NCI-H187 treated with DMSO at 0.1 percent for 48 hours (cell line): ENCODE data around the gene THADA.

ENCODE experiments used
- DNase-seq: peaks from one replicate; lab custom pipeline; 2025; lab: John Stamatoyannopoulos, UW

Gene THADA

DNA sequence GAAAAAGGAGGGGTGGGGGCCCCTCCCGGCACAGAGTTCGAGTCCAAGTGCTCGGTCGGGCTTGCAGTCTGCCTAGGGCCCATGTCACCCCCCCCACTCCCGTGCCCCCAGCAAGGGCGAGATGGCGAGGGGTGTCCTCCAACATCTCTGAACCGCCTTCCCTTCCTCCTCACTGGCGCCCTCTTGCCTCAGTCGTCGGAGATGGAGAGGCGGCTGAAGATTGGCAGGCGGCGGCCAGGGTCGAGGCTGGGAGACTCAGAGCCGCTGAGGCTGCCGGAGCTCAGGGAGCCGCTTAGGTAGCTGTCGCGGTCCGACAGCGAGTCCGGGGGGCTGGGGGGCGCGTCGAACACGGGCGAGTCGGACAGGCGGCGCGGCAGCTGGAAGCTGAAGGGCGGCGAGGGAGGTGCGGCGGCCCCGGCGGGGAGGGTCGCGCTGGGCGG, 371.7 kb downstream of the THADA start:
- DNase-seq, result no peak

DNA sequence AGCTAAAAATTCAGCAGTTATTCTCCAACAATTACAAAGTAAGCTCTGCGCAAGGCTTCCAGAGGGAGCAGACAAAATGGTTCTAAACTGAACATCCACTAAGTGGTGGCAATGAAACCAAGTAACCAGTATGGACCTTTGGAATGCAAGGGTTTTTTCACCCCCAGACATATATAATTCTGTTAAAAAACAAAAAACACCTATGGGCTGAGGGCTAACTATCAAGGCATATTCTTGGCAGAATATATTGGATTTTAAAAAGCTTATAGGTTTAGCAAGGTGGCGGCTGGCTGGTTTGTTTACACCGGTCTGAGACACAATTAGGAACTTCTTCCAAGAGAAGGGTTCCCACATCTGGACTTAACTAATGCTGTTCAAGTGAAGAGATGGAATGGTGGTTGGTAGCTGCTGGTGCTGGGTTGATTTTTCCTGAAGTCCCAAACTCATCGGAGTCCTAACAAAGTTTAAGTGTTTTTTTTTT, 372.3 kb downstream of the THADA start:
- no peak for DNase-seq

DNA sequence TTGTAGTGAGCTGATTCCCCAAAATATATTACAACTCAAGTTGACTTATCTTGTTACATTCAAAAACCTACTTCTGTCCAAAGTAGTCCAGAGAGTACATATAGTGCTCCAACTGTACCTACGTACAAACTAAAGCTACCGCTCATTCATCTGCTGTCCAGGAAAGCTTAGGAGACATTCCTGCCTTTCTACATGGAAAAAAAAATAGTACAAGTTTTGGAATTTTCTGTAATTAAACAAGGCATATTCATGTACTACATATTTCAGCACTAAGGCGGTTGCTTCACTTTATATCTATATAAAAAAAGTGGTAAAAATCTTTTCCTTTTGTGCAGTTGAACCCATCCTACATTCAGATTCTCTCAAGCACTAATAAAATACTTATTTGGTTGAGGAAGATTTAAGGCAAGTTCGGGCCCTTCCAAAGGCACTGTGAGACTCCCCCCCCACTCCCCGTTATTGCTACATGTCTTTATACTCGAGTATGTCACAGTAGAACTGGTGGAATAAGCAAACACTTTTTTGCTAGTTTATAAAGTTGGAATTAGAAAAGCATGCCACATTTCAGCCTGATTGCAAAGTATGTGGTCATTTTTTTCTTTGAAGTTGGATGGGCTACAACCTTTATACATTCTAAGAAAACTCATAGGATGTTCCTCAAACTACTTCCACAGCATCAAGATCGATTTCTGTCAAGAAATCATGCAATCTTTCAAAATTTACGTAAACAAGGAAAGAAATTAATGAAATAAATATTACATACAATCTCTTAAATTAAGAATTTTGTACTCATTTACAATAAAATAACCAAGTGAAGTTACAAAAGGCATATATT, 373.1 kb downstream of the THADA start:
- no peak for DNase-seq

DNA sequence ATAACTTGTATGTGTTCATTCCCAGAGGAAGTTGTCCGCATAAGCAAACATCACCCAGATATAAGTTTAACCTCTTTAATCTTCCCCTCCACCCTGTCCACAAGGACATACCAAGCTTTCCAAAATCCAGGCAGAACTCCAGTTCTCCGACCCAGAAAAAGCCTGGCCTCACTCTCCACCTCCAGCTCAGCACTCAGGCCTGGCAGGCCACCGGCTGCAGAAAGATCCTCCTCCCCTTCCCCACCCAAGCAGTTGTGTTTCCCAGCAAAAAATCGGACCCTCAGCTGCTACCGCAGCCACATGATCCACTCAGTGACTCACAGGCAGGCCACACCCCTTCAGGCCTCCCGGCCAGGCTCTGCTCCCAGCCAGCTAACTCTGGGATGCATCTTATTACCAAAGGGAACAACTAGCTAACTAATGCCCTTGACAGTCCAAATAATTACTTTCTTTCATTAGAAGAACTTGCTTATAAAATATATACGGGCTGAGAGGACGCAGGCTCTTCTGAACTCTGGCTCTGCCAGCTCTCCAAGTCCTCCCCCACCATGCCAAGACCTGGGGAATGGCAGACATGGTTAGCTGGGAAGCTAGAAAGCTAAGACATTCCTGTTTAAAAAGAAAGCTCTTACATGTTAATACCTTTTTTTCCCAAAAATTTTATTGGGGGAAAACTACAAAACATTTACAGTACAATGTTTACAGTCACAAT, 373.9 kb downstream of the THADA start:
- no peak for DNase-seq

DNA sequence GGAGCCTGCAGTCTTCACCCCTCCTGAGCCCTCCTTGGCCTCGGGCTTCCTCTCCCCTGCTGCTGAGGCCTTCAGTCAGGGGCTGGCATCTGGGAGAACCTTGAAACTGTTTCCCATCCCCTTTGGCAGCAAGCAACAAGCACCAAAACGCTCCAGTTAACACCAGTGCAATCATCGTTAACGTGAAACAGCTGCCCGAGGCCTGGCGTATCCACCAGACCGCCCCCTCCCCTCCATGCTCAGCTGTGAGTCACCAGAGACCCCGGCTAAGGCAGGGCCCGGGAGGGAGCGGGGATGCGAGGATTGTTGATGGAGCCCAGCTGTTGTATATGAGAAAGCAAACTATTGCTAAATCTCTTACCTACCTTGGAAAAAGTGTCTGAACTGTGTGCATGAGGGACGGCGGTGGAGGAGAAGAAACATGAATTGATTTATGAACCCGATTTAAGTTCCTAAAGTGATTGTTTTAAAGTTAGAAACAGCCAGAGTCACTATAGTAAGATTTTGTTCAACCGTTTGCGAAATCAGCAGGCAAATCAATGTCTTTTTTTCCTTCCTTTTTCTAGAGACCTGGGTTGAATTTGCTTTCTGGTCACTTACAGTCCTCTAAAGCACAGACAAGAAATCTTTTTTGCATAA, 374.6 kb downstream of the THADA start:
- DNase-seq, result no peak

DNA sequence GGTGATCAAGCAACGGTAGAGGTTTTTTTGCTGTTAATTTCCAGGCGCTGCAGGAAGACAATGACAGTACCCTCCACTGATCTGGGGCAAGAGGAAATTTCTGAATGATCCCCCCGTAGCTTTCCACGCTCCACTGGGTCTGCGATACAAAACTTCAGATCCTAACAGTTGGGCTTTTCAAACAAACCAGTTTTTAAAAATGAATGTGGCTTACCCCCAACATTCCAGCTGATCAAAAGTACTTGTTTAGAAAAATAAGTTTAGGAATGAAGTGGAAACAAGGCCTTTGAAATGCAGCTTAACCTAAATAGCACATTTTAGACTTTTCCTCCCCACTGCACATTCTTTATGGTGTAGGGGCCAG, 375.1 kb downstream of the THADA start:
- no peak for DNase-seq

DNA sequence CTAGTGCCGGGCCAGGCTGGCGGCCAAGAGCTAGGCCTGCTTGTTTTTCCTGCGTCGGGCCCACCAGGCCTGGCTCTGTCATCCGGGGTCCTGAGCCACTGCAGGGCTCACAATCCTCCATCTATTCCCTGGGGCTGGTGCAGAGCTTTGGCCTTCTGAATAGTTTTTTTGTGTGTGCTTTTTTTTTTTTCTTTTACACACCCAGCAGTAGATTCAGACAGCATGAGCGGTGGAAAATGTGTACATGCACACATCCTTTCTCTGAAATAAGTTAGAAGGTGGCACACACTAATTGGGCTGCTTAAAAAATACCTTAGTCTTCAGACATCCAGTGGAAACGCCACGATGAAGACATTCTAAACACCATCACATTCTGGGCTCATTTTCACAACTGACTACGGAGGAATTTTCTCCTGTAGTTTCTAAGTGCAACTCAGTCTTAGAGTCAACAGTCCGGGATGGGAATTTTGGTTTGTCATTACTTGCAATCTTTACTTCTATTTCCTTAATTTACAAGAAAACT, 375.5 kb downstream of the THADA start:
- no peak for DNase-seq

DNA sequence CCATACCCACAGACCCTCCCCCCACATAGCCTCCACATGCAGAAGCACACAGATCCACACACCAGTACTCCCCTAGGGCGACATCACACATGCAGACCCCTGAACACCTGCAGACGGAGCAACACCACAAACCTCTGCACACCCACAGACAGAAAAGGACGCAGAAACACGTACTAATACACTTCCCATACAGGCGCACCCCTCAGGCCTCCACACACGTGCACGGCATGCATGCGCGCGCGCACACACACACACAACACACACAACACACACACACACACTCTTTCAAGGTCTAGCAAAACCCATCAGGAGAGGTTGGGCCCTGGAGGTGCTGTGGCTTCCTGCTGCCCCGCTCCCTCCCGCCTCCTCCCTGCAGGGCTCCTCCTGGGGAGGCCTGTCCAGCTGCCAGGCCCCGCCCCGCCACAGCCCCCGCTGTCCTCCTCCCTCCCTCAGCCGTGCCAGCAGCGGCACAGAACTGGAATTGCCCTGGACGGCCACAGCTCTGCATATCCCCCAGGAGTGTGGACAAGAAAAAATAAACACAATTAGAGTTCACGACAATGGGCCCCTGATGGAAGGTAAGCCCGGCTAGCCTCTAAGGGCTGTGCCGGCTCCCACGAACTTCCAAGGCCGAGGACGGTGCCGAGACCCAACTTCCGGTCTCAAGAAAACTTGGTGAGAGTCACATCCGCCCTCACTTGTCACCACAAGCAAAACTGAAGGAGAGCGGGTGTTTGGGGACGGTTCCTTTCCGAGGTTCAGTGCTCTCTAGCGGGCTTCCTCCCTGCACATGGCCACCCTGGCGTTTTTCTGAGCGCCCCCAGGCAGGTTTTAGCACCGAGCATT, 376.2 kb downstream of the THADA start:
- DNase-seq, result no peak

DNA sequence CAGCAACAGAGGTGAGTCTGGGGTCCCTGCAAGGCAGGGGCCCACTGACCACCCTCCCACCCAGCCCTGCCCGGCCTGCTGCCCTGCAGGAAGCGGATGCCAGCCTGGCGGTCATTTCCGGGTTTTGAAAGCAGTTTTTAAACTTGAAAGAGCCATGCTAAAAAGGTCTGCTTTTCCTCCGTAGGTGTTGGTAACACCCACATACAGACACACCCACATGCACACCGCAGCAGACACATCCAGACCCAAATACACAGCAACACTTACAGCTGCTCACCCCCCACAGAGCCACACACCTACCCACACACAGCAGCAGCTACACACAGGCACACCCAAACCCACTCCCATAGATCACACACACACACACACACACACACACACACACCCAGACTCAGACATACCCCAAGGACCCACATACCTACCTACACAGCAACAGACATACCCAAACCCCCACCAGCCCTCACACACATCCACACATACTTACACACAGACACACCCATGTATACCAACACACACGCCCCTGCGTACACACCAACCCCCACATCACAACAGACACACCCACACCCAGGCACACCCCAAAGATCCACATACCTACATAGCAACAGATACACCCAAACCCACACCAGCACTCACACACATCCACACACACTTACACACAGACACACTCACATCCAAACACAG, 377.0 kb downstream of the THADA start:
- no peak for DNase-seq

DNA sequence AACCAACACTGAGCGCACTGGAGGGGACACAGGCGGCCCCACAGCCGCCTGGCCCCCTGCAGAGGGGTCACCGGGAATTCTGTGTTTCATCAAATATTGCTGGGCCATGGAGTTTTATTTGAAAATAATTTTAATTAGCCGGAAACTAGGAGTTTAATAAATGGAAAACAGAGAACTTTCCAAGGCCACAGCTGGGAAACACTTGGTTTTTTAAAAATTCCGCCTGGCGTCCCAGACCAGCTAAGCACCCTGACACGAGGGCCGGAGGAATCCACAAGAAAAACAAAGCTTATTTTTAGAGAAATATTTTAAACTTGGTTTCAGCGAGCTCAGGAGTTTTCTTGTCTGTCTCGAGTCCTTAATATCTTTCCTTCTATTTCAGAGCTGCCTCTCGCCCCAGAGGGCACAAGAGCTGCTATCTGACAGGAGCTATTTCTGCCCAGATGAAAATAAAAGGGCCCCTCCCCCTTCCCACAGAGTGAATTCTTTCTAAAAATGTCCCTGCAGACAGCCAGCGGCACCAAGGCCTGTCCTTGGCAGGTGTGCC, 377.6 kb downstream of the THADA start:
- DNase-seq, result no peak

DNA sequence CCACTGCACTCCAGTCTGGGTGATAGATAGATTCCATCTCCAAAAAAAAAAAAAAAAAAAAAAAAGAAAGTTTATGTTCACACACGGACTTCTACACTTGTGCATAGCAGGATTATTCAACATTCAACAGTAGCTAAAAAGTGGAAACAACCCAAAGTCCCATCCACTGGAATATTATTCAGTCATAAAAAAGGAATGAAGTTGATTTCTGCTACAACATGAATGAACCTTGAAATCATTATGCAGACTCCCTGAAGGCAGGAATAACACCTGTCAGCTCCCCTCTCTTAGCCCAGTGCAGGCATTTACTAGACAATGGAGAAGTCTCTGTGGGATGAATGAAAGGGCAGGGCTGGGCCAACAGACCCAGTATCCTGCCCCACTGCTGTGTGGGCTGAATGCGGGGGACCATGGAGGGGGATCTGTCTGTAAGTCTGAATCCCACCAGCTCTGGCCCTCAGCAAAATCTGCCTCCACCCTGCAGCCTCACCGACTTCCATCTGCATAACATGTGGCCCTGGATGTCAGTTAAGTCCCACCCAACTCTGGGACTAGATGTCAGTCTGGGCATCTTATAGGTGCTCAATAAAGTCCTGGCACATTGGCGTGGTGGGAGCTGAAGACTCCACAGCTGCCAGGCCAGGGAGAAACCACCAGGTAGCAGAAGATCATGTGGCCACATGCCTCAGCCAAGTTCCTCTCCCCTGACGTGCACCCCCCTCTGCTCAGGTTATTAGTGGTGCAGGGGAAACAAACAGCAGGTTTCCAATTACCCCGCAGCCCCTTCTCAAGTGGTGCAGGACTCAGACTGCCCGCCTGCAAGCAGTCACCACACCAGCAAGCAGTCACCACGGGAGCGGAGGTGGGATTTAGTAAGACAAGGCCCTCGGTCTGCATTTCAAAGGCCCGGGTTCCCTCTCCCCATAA, 378.3 kb downstream of the THADA start:
- DNase-seq, result no peak

DNA sequence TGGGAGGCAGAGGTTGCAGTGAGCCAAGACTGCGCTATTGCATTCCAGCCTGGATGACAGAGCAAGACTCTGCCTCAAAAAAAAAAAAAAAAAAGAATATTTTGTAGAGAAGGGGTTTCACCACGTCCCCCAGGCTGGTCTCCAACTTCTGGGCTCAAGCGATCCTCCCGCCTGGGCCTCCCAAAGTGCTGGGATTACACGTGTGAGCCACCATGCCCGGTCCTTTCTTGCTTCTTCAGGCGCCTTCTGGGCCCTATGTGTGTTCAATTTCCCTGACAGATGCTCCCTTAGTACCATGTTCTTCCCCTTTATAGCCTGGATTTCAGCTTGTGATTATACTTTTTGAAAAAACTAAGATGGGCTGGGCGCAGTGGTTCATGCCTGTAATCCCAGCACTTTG, 379.2 kb downstream of the THADA start:
- DNase-seq, result no peak

DNA sequence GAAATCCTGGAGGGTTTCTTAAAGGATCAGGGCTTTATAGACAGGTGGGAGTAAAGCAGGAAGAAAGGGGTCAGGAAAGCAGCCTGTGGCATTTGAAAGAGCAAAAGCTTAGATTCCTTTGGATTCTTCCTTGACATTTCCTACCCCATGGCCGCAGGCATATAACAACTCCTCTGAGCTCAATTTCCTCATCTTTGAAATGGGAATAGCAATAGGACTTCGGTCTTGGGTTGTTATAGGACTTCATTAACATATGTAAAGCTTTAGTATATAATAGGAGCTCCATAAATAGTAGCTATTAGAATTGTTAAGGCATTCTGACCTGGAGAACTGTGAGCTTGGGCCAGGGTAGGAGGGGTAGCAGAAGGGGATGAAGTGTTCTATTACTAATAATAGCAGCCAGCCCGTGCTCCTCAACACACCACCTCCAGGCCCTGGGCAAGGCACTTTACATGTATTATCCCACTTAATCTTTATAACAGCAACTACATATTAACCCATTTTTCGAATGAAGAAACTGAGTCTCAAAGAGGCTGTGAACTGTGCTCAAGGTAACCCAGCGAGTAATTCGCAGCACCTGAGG, 380.1 kb downstream of the THADA start:
- DNase-seq, result no peak

DNA sequence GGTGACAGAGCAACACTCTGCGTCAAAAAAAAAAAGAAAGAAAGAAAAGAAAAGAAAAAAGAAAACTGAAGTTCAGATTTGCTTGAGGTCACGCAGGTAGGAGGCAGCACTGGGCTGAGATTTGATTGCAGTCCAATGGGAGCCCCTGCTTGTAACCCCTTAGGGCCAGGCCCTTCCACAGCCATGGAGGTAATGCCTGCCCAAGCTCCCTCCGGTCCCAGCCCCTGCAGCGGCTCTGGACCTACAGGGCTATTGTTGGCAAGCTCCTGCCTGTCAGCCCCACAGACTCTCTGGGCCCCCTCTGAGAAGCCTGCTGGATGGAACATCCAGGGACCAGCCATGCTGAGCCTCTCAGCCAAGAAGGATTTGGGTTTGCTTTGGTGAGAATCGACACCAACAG, 381.6 kb downstream of the THADA start:
- DNase-seq, result no peak

DNA sequence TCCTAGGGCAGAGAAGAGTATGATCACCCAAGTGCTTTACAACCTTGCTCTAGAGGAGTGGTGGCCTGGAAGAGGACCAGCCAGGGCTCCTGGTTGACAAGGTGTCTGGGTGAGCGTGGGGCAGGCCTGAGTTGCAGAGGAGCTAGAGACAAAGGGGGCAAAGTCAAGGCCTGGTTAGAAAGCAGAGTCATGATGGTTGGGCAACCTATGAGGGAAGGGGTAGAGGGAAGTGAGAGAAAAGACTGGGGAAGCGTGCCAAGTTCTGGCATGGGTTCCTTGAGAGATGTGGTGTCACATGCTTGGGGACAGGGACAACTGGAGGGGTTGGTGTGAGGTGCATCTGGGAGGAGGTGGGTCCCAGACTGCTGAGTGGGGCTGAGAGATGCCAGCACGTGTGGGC, 382.9 kb downstream of the THADA start:
- DNase-seq, result no peak

DNA sequence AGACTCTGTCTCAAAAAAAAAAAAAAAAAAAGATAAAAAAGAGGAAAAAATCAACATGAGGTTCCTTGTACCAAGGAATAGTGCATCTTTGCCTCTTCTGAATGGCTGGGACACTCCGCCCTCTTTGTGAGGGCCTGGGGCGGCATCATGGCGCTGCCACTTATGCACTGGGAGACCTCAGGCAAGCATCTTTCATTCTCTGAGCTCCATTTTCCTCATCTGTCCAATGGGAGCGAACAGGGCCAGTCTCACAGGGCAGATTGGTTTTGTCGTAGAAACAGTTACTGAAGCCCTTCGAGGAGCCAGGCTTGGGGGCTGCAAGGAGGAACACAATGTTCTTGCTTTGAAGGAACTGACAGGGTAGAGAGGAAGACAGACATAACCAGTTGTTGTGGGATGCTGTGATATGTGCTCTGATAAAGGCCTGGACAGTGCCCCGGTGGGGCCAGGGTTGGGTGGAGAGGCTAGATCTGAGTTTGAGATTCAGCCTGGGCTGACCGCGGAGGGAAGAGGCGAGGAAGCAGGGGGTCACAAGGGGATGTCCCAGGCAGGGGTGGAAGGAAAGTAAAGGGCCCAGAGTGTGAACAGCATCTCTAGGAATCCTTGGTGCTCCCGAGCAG, 383.5 kb downstream of the THADA start:
- DNase-seq, result no peak

DNA sequence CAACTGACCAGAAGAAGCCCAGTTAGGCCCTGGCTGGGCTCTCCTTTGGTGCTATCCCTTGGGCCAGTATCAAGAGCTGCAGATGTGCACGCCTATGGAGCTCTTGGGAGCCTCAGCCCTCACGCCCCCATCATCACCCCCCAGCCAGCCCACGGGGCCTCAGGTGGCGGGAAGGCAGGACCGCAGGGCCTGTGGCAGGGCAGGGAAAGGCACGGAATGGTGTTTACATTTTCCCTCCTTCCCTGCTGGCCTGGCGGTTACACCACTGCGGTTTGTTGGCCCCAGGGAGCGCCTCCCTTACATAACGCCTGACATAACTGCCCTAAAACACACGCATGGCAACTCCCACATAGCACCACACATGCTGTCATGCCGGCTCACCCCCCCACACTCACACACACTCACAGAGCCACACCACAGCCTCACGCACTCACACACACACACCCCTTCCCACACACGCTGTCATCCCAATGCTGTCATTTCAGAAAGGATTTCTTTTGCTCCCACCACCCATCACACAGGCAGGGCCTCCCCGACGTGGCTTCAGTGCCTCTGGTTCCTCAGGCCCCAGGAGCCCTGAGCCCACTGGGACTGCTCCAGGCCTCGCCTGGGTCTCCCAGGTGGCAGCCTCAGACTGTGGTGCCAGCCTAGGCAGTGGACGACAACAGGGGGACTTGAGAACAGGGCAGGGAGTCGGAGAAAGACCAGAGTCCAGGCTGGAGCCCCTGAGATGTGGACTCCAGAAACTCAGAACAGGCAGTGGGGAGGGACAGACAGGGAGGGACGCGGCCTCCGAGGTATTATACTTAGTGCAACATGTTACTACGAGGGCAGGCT, 385.2 kb downstream of the THADA start:
- no peak for DNase-seq

DNA sequence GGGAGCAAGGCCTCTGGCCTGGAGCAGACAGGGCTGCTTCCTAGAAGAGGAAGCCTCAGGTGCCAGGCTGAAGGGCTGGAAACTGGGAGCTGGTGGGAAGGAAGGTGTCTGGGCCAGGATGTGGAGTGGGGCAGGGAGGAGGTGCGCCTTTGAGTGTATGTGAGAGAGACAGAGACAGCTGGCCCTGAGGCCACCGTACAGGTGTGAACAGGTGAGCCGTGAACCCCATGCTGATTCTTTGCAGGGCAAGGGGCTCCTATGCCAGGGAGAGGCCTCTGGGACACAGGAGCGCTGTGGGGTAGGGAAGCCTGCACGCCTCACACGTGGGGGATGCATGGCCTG, 385.7 kb downstream of the THADA start:
- DNase-seq, result no peak
